ENCODE results near the gene SLAMF9.

SLAMF9 gene

DNA sequence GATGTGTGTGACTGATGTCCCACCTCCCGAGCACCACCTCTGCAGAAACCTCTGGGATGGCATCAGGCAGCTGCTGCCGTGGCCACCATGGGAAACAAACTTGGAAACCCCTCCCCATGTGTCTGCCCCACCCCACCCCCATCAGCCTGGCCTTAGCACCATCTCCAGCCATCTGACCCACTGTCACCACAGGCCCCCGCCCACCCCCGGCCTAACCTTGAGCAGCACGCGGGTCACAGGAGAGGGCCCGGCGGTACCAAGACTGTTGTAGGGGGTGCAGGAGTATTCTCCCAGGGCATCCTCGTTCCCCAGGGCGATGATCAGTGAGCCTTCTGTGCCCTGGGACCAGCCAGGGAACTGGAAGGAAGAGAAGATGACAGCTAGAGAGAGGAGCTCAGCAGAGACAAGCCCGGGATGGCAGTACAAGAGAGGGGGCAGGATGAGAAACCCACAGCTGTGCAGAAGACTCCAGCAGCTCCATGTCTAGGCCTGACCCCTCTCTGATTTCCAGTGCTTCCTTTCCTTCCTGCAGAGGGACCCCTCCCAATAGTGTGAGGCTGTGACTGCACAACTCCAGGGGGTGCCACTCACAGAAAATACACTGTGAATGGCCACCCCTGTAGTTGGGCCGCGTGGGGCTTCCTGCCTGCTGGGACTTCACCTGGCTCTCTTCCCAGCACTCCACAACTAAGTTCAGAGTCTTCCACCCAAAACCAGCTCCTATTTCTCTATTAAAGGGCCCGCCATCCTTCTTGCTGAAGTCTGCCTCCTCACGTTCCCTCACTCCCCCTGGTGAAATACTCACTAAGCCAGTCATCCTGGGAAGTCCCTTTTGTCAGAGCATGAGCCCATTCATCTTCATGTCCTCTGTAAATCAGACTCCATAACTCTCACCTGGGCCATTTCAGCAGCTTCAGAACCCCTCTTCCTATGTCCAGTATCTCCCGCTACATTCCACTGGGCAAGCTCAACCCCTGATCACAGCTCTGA lies 21.4 kb downstream of the SLAMF9 start:
- DNase-seq (ENCODE audit: low read depth in 2 of 2), result no peak

DNA sequence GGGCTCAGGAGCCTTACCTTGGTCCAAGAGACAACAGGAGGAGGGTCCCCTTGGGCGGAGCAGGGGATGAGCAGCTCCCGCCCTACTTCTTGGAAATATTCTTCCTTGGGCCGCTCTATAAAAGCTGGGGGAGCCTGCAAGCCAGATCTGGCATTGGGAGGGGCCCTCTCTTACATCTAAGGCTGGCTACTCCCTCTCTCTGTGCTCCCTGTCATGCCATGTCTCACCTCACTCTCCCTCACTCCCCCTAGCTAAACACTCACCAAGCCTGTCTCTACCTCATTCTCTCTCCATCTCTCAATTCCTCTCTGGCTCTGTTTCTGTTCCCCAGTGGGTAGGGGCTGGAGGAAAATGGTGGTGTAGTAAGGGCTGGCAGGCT lies 22.3 kb downstream of the SLAMF9 start:
- DNase-seq (ENCODE audit: low read depth in 2 of 2), result no peak

DNA sequence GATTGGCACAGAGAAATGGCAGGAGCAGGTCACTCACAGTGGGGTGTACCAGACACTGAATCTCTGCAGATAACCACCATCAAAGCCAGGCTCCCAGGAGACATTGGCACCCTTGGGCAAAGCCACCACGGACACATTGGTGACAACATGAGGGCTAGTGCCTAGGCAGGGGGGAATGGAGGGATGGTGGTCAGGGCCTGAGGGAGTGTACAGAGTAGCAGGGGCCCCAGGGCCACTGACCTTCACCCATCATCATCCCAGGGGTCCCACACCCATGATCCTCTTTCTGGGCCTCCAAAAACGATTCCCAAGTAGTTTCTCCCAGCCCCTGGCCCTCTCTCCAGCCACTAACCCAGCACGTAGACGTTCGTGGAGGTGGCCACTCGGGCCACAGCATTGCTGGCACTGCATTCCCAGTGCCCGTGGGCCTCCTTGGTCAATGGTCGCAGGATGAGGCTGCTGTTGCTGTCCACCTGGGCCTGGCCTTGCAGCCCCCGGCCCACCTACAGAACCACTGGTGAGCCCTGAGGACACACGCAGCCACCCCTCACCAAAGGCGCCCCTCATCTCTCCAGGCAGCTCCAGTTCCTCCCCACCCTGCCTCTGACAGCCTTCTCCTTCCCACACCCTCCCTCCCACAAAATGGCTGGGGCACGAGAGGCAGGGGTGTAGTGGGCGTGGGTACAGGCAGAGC lies 22.8 kb downstream of the SLAMF9 start:
- no peak for DNase-seq (ENCODE audit: low read depth in 2 of 2)

DNA sequence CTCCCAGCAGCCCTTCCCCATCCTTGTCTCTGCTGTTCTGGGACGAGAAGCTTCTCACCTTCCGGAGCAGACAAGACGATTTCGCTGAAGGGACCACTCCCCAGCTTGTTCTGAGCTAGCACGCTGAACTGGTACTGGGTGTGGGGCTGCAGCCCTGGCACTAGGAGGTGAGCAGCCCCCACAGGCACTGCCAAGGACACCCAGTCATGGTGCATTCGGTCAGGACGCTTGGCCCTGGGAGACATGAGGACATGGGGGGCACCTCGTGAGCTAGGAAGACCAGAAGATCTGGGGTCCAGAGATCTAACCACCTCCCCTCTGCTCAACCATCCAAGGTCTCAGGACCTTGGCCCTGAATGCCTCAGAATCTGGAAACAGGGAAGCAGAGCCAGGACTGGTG lies 23.4 kb downstream of the SLAMF9 start:
- DNase-seq (ENCODE audit: low read depth in 2 of 2), result no peak

DNA sequence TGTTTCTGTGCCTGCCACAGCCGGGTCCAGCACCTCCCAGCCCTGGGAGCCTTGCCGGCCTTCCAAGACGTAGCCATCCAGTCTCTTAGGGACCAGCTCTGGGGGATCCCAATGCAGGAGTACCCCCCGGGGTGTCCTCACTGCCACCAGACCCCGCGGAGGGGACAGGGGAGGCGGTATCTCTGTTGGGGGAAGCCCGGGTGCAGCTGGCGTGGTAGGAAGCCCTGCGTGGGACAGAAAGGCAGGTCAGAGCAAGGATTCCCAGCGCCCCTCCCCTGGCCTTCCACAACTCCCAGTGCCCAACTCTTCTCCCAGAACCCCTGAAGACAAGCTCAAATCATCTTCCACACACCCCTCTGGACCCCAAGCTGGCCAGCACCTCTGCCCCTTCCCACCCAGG lies 23.8 kb downstream of the SLAMF9 start:
- DNase-seq (ENCODE audit: low read depth in 2 of 2), result no peak

DNA sequence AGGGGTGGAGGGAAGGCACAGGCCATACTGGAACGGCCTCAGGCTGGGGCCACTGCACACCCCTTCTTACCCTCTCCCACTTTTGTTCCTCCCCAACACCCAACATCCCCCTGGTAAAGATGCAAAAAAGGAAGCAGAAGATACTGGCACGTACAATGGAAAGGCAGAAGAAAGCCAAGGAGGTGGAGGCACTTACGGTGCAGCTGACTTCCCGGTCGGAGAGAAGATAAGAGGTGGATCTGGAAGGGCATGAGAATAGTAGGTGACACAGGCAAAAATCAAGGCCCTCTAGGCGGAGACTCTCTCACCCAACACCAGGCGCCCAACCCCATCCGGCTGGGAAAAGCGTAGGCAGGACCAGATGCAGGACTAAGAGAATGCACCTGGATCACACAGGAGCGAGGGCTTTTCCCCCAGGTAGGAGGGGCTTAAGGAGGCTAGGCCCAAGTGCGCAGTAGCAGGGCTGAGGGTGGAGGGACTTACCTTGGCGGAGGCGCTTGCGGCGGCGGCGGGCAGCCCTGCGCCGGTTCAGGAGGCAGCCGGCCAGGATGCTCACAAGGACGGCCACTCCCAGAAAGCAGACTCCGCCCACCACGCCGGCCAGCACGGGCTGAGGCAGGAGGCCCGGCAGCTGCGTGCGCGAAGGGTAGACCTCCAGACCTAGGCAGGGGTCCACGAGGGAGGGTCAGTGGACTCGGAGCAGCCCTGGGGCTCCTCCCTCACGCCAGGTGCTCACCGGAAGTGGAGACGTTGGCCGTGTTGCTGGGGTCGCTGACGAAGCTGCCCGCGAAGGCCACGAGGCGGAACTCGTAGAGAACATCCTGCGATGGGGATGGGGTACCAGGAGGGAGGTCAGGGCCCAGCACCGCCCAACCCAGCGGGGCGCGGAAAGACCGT lies 24.6 kb downstream of the SLAMF9 start:
- DNase-seq (ENCODE audit: low read depth in 2 of 2), result no peak

DNA sequence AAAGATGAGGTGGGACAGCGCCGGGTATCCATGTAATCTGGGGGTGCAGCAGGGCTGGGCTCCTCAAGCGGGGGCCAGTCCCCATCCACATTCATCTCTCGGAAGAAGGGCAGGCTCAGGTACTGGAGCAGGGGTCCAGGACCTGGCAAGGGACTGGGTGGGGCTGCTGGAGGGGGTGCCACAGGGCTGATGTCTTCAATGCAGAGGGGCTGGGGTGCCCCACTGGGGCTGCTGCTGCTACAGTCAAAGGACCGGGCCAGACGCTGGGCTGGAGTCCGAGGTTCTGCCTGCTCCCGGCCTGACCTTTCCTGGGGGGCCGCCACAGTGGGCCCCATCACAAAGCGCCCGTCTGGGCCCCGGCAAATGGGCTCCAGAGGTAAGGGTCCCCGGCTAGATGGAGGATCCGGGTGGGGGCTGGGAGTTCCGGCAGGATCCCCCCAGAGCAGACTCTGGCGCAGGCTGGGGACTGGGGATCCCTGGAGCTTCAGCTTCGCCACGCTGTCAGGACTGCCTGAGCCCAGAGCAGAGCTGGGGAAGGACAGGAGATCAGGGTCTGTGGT lies 25.5 kb downstream of the SLAMF9 start:
- no peak for DNase-seq (ENCODE audit: low read depth in 2 of 2)

DNA sequence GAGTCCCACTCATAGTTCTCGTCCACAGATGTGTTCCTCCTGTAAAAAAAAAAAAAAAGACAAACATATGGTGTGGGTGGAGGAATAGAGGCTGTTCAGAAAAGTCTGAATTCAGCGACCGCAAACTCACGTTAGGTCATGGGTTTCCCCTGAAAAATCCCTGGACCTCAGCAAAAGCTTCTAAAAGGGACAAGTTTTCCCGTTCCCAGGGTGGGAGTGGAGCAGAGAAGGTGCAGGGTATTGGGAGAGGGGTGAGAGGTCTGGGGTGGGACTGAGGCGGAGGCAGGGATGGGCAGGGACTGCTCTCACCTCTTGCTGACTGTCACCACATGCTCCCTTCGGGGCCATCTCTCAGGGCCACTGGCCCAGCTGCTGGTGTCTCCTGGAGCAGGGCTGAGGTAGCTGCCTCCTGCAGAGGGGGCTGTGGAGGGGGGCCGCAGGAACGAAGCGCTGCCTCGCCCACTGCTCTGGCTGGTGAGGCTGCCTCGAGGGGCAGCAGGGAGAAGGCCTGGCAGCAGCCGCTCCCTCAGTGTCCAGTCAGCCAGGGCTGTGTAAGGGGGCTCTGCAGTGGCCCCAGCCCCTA lies 26.1 kb downstream of the SLAMF9 start:
- no peak for DNase-seq (ENCODE audit: low read depth in 2 of 2)

DNA sequence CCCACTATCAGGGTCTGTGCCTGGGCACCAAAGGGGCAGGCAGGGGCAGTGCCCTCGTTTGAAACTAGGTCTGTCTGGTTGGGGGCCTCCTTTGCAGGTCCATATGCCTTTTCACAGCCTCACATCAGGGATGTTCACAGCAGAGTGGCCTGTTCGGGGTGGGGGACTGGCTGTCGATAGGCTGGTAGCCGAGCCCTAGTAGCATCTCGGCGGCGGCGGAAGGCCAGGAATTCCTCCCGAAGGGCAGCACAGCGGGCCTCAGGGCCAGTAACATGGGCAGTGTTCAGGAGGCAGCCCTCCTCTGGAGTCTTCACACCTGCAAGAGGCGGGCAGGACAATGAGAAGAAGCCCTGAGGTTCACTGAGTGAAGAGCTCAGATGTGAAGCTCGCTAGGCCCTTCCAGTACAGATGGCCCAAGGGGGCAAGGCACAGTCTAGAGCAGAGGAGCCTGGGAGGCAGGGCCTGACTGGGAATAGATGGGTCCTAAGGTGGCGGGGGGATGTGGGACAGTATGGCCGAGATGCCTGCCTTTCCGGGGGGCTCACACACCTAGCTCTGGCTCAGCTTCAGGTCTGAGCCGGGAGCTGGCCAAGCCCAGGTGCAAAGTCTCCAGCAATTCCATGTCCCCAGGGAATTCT lies 26.7 kb downstream of the SLAMF9 start:
- DNase-seq (ENCODE audit: low read depth in 2 of 2), result no peak

DNA sequence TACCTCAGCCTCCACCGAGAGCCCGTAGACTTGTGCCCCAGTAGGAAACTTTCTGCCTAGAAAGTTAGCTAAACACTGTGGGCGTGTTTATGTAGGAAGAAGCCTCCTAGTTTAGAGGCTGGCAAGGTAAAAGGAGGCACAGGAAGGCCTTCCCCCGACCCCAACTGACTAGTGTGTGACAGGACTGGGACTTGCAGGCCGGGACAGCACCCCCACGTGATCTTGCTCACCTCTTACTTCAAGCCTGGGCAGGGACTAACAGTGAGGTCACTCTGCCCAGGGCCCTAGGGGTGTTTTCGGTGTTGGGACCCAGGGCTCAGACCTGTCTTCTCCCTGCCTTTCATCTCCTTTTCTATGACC lies 28.3 kb downstream of the SLAMF9 start:
- no peak for DNase-seq (ENCODE audit: low read depth in 2 of 2)

DNA sequence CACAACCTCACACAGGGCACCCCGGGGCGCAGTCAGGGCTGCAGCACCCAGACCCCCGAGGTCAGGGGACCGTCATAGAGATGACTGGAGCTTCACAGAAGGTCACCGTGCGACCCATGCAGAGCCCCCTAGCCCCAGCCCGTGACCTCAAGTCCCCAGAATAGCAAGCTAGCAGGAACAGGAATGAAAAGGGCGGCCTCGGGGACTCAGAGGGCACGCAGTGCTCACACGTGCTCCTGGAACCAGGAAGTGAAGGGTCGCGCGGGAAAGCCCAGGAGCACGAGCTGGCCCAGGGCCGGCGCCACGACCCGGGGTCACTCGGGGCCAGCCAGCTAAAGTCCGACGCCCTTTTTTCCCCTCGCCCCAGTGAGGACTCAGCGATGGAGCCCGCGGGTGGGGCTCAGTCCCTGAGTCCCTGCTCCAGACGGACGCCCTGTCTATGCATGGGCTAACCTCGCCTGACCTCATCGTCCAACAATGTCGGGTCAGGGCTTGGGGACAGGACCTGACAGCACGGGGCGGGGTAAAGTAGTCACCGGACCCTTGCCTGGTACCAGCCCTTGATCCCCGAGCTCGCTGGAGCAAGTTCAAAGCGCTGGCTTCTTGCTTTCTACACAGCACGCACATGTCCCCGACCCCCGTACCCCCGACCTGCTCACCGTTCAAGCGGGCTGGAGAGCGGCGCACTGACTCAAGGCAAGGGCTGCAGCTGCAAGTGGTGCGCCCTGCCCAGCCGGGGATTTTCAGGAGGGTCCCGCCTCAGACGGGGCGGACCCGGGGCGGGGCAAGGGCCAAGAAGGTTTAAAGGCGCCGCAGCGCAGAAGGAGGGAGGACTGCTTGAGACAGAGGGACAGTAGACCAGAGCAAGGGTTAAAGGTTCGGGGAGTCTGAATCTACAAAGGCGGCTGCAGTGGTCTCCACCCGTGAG lies 29.0 kb downstream of the SLAMF9 start, which contains the start of gene TAGLN2:
Gene TAGLN2 (minus strand): TSS at position 717 of the 928 bp plus-strand sequence. CDS start 4,998 bp downstream, outside the sequence.
- peak; percentile 80 to 81 for DNase-seq (ENCODE audit: low read depth in 2 of 2)

DNA sequence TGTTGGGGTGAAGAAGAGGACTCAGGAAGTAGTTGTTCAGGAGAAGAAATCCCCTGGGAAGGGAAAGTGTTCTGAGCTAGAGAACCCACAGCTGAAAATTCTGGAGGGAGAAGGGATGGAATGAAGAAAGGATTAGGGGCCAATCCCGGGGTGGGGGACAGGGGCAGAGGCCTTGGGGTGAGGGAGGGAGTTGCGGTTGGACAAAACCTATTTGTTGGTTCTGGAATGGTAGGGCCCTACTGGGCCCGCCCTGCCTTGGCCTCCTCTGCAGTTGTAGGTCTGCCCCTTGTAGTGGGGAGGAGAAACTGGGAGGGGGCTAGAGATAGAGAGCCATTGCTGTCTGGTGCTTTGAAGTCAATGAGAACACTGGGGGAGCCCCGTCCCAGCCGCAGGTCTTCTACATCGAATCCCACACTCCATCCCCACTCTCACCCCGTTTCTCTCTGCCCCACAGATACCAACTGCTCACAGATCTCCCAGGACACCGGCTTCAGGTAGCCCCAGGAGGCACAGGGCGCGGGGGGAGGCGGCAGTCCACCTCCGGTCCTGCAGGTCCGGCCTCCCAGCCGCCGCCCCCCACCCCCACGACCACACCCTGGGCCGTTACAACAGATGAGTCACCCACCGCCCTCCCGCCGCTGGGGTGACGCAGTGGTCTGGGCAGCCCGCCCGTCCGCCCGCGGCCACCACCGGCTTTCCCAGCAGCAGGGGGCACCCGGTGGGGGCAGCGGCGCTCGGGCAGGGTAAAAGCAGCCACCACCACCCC lies 29.8 kb downstream of the SLAMF9 start:
- peak; percentile 39 to 40 for DNase-seq (ENCODE audit: low read depth in 2 of 2)

DNA sequence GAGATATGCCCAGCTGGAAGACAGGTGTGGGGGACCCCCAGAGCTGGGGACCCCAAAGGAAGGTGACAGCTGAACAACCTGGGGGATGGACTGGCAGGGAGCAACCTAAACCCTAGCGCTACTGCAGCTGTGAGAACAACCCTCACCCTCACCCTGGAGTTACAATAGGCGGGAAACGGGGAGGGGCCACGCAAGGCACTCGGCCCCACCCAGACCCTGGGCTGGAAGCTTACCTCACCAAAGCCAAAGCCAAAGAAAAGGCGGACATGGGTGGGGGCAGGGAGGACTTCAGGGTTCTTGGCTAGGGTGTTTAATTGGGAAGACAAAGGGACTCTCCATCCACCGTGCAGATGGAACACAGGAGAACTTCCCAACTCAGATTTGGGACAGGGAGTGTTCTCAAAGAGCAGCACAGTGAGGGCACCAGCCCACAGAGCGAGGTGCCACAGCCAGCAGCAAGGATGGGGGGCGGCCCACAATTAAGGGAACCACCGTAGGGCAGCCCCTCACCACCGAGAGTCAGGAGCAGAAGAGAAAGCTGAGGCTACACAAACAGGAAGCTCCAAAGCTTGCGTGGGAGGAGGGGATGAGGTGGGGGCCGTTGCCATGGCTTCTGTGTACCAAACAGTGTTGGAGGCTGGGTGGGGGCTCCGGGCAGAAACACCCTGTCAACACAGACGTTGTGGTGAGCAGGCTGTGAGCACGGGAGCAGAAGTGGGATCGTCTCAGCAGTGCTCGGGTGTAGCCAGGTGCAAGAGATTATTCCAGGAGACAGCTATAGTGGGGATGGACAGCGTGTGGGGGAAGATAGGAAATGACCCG lies 30.6 kb downstream of the SLAMF9 start:
- peak; percentile 73 to 81 for DNase-seq (ENCODE audit: low read depth in 2 of 2)

DNA sequence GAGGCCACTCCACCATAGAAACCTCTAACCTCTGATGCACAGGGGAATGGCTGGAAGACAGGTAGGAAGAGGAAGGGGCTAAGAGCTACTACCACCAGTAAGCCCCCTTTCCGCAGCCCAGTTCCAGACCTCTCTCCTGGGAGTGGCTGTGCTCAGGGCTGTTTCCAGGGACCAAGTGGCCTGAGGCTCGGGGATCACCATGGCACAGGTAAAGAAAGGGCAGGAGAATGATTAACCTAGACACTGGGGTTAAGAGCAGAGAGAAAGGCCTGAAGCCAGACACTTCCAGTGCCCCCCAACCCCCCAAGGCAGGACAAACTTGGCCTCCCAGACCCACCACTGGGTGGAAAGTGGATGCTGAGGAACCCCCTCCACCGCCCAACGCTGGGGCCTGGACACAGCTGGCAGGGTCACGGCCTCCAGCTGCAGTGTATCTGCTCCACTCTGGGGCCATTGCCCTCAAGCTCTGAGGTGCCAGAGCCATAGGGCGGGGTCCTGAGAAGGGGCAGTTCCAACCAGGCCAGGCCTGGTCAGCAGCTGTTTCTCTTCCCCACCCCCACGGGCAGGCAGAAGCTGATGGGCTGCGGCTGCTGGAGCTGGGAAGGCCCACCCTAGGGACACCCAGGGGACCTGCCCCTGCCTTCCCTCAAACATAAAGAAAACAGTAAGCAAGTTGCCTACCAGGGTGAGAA lies 31.4 kb downstream of the SLAMF9 start:
- no peak for DNase-seq (ENCODE audit: low read depth in 2 of 2)

DNA sequence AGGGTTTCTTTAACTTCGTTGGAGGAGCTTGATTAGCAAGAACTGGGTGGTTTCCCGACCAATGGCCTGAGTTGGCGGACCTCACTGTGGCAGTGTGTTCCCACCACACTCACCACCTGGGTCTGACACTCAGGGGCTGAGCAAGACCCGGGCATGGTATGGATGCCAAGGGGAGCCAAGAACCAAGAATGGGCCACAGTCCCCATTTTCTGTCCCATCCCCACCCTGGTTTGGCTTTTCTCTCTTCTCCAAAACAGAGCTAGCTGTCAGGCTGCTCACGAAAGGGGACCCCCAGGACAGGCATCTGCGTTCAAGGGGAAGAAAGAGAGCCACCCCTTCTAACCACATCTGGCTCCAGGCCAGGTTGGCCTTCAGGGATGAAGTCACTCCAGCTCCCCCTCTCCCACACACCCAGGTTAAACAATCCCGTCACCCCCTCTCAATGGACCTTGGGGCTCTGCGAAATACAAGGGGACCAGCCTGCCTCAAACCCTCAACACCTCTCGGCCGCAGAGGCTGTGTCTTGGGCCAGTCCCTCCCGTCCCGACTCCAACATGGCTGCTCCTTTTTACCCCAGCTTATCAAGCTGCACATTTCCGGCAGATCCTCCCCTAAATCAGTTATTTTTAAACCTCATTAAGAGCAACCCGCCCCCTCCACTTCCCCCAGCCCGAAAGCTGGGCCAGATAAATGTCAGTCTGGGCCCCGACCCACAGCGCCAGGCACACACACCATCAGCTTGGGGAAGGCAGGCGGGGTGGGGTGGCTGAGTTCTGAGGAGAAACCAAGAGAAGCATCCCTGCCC lies 32.1 kb downstream of the SLAMF9 start:
- no peak for DNase-seq (ENCODE audit: low read depth in 2 of 2)

DNA sequence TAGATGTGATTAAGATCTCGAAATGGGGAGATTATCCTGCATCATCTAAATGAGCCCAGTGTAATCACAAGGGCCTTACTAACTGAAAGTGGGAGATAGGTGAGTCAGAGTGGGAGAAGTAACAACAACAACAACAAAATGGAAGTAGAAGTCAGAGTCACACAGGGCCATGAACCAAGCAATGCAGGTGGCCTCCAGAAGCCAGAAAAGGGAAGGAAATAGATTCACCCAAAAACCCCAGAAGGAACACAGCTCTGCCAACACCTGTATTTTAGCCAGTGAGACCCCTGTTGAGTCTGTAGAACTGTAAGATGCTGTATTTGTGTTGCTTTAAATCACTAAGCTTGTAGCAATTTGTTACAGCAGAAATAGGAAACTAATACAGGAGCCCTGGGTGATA lies 32.8 kb downstream of the SLAMF9 start:
- DNase-seq (ENCODE audit: low read depth in 2 of 2), result no peak

DNA sequence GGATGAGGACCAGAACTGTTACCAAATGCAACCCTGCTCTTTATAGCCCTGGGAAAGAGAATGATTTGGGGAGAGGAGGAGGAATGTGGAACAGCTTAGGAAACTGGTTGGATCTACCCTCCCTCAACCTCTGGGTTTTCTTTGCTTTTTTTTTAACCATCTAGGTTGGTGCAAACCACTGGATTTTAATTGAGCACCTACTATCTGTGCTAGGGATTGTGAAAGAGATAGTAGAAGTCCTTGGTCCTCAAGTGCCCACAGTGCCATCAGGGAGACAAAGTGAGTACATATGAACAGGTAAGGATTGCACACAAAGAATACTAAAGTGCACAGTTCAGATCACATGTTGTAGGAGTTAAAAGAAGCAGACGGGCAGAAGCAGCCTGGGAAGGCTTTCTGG lies 33.4 kb downstream of the SLAMF9 start:
- DNase-seq (ENCODE audit: low read depth in 2 of 2), result no peak
